GM18520 (cell line): ENCODE results near the gene BRD4.

Experiments
- ATAC-seq: cut with Tn5 transposase; IDR thresholded peaks from one replicate; pipeline ENCODE4 v1.9.1; 2021; ENCODE audit not compliant: unreplicated experiment

Gene BRD4

DNA sequence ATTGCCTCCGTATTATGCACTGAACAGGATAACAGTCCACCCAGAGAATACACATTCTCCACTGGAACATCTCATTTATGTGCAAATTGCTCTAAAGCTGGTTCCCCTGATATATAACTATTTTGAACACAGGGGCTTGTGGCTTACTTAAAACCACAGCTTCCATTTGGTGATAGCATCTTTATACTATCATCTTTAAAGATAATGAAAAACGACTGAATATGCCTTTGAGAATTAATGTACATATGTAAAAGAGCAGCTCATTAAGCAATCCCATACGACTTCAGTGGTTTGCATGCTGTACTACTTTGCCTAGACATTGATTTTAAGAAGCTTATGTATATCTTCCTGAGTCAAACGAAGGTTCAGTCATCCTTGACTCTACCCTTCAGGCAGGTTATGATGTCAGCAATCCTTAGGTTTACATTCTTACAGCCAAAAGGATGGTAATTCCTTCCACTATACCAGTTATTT, 40.8 kb downstream of the BRD4 start:
- no peak for ATAC-seq

DNA sequence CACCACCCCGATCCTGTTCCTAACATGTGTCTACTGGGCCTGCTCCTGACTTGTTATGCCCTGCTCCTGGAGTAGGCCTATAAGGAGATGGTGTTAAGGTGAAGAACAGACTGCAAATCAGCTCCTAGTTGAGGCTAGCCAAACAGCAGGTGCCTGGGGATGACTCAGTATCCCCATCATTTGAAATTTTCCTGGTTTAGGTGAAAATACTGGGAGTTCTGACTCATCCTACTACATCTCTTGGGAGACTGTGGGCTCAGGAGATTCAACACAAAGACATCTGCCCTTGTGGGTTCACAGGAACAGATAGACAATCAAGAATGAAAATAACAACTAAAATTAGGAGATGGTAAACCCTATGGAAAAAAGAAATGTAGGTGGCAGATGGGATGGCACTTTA, 41.2 kb downstream of the BRD4 start:
- no peak for ATAC-seq

DNA sequence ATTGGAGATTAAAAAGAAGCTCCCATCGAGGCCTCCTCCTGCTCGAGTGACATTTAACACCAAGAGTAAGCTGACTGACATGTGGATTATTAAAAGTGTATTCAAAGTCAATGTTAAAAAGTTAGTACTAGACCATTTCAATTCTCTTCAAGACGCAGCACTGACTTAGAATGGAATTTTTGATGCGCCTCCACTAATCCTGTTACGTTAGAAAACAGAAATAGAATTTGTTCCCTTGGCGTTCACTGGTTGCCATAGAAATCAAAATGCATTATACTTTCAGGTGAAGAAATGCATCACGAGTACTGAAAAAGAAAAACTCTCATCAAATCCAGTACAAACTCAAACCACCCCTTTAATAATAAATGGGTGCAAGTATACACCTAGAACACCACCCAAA, 42.2 kb downstream of the BRD4 start:
- ATAC-seq, result no peak

DNA sequence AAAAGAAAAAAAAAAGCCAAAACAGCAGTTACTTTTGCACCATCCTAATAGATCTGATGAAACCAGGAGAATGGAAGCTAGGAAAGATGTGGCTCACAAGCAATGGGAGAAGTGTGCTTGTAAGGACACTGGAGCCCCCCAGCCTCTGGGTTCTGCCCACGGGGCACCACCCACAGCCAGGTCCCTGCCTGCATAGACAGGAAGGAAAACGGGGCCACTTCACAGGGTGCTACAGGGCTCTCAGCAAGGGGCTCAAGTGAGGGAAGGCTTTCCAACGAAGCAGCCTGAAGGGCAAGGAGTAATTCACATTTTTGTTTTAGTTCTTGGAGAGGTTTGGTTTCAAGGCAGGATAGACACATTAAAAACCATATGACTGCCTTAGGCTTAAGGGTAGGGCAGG, 42.7 kb downstream of the BRD4 start:
- no peak for ATAC-seq

DNA sequence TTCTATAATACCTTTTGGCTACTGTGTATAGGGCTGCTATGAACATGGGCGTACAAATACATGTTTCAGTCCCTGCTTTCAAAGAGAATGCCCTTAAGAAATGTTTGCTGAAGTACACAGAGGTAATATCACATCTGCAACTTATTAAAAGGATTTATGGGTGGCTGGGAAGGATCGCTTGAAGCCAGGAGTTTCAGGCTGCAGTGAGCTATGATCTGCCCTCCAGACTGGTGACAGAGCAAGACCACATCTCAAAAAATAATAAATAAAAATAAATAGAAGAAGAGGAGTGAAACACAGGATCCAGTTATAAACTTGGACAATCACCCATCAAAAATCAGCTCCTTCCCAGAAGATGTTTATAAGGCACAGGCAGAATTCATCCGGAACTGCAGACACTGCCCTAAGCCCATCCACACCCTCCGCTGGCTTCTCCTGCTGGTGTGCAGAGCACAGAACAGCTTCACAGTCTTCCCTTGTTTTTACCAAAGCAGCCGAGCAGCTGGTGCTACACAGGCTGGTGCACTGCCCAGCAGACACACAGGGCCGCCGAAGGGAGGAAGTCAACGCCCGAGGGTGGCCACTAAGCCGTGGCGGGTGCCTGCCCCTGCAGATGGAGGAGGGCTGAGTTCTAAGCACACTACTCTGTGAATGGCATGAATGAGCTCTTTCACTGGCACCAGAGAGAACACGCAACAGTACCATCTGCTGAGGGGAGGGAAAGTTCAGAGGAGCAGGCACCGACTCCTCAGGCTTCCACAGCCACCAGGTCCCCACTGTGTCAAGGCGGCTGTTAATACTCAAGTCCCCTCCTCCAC, 44.0 kb downstream of the BRD4 start:
- no peak for ATAC-seq

DNA sequence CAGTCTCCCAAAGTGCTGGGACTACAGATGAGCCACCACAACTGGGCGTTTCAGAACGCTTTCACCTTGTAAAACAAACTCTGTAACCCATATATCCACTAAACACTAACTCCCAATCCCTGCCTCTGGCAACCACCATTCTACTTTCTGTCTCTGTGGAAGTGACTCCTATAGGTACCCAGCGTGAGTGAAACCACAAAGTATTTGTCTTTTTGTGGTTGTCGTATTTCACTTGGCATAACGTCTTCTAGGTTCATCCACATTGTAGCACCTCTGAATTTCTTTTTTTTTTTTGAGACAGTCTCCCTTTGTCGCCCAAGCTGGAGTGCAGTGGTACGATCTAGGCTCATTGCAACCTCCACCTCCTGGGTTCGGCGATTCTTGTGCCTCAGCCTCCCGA, 44.8 kb downstream of the BRD4 start:
- no peak for ATAC-seq

DNA sequence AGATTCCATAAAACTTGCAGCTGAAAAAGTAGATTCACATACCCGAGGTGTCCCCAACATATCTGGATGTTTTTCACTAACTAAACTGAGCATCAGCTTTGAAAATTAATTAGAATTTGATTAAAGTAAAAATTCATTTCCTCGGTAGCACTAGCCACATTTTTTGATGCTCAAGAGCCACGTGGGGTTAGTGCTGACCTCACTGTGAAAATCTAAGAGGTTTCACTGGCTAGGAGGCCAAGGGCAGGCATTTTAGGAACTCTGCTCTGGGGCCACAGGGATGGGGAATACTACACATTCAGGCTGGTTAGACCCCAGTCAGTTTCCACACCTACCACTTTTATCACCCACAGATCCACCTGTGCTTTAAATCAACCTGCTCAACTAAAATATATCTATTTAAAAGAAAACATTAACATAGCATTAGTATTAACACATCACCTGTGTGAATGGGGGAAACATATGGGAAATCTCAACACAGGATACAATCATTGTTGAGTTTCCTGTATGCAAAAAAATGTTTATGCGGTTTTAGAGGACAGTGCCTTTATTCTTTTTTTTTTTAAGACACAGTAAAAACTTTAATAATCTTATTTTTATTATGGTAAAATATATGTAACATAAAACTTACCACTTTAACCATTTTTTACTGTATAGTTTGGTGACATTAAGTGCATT, 45.5 kb downstream of the BRD4 start:
- no peak for ATAC-seq

DNA sequence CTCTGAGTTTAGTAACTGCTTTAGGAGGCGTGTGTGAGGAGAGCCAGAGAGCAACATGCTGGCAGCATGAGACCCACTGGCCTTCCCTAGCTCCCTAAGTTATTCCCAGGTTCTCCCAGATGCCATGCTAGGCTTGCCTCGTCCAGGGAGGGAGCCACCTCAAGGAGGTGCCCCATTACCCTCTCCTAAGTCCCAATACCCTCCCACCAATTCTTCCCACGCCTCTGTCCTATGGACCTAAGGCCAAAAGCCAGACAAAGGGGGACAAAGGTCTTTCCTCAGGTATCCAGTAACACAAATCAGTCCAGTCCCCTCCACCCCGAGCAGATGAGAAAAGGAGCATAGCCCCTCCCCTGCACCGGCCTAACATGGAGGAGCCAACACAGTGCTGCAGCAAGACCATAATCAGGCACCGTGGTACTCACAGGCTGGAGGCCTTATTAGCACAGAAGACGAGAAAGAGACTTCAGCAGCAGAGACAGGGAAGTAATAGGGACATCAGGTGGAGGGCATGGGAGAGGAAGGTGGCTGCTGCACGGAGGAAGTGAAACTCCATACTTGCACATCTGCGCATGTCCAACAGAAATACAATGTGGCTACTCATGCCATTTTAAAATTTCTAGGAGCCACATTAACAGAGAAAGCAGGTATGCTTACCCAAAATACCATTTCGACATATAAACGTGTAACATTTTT, 46.3 kb downstream of the BRD4 start:
- no peak for ATAC-seq

DNA sequence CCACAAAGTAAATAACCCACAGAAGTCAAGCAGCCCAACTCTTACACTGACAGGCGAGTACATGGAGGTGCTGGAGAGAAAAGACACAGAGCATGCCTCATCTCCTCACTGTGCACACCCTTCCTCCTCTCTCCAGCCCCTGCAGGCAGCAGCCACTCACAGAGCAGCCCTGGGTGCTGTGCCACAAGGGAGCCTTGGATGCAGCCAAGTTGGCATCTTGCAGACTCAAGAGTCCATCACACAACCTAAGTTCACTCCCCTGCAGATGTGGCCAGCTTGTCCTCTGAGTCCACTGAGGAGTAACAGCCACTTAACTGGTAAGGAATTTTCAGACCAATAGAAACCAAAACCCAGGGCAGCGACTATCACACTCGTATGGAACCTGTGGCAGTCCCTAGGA, 47.4 kb downstream of the BRD4 start:
- no peak for ATAC-seq

DNA sequence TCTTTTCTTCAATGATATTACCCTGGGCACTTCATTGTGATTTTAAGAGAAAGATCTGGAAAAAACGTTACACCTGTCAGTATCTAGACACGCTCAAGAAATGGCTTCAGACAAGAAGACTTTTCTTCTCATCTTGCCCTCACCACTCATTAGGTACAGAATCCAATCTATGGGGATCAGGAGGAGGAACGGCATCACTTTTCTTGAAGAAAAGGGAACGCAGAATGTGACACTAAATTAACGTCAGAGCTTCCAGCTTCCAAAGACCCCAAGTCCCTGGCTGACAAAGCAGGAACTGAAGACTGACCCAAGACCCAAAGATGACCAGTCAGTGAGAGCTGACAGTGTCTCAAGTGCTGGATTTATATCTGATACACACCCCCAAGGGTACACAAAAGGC, 48.2 kb downstream of the BRD4 start:
- ATAC-seq, result no peak

DNA sequence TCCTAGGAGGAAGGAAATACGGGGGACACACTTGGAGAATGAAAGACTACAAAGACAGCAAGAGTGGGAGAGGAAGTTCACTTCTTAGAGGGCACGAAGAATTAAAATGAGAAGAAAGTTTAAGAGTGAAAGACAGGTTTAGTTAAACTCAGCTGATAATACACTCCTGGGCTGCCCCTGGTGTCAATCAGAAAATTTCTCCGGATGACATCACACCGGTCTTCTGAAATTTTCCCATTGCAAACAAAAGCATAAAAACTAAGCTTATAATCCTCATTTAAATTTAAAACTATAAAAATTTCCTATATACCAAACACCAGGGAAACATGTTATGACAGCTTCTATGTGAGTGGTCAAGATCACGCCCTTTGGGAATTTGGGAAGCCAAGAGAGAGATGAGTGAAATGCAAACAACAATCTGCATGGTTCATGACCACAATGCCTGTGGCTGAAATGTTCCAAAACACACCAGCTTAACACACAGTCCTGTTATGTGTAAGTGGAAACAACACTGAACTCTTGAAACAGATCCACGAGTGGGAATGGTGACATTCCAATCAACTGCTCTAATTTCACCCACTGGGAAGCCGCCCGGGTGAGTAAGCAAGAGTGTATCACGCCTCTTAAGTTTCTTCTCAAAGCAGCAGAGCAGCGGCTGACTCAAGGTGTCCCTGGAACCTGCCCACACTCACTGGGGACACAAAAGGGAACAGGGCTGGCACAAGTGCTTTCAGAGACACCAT, 49.0 kb downstream of the BRD4 start:
- ATAC-seq, result no peak

DNA sequence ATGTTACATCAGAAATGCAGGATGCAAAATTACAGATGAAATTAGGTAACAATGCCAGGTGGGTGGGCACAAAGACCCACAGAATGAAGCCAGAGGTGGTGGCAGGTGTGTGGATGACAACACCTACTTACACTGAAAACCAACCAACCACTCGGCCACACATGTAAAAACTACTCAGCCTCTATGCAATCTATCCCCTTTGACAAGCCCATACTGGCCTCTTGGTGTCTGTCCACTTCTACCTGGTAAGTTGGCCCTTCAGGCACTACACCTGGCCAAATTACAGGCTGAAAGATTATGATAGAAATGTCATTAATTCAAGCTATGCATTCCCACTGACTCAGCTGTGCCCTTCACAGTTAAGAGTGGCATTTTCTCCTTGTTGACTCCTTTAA, 50.0 kb downstream of the BRD4 start:
- ATAC-seq, result no peak

DNA sequence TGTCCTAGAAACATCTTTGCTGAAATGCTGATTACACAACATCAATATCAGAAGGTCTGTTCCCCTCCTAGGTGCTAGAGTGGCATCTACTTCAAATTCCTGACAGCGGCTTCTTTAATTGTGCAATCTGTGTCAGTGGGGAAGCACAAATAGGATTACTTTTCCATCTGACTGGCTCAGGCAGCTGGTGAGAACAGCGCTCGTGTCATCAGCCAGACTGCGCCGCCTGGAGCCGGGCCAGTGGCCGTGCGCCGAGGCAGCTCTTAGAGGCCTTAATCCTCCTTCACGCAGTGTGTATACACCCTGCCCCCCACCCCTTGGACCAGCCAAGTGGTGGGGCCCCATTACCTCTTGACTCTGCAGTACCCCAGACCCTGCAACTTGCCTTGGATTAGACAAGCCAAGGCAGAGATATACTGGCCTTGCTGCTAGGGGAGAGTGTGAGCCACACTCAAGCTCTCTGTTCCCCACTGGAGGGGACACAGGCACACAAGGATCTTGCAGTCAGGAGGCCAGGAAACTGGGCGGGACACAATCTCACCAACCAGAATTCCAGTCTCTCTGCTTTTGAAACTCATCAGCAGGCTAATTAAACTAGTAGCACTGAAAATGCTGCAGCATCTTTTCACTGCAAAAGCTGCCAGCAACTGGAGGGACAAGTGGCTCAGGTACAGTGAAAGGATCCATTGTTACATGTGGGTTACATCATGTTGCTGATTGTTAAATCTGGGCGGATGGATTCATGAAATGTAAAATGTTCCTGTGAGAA, 51.2 kb downstream of the BRD4 start:
- ATAC-seq, result no peak

DNA sequence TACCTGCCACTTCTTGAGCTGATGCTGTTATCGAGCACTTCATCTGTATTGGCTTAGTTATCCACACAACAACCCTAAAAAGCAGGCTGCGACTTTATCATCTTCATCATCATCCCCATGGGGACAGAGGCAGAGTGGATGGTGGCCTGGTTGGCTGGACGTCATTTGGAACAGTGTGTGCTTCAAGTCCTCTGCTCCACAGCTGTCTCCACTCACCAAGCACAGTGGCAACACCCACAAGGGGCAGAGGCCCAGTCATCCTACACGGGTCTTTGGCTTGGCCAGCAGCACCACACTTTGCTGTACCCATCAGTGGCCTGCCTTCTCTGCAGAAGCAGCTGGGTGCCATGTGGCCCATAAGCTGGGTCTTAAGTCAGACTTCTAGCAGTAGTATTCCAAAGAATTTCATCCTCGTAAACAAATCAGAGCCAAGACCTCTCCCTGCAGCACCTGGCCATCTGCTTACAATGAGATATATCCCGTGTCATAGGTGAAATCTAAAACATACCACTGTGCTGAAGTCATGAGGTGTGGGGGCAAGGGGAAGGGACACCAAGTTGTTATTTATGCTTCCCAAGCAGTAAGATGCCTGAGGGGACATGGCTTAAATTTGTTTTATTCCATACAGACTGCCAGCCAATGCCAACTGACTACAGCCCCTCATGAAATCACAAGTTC, 52.2 kb downstream of the BRD4 start:
- ATAC-seq, result no peak

DNA sequence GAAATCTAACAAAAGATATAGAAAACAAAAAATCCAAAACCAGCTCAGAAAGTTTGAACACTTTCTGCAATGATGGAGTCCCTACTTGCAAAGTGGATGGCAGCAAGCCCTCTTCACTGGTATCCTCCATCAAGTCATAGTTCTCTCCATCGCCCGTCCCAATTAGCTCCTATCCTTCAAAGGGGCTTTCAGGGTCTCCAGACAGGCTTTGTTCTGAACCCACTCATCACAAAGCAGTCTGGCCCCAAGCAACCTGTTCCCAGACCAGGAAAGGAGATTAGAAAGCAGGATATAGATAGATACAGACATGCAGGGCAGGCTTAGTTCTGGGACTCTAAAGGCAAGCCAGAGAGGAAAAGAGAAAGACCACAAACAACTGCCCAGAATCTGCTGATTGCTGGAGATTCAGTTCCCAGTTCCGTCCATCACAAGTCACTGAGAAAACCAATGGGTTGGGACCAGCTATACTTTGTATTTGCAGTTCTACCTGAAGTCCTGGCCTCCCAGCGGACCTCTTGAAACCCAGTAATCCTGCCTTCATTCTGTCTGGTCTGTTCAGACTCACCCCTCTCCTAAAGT, 52.9 kb downstream of the BRD4 start:
- no peak for ATAC-seq

DNA sequence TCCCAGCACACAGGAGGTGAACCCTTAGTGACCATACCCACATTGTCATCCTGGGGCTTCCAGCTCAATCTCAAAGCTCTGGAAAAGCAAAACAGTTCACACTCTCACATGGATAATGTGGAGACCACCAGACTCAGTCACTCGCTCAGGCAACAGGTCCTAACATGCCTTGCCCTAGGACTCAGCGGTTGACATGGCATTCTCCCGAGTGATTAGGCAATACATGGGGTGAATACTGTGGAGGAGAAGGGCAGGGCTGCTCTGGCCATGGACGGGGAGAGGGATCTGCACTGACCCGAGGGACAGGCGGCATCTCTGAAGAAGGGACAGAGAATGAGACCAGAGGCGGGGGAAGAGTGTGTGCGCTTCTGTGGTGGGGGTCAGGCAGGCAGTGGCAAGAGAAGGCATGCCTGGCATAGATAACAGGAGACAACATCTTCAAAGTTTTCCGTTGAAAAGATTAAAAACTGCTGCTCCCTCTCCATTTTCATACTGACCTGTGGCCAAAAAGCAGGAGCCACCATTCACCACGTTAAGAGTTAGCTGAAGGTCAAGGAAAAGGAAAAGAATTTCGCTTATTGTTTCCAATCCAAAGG, 55.6 kb downstream of the BRD4 start:
- no peak for ATAC-seq

DNA sequence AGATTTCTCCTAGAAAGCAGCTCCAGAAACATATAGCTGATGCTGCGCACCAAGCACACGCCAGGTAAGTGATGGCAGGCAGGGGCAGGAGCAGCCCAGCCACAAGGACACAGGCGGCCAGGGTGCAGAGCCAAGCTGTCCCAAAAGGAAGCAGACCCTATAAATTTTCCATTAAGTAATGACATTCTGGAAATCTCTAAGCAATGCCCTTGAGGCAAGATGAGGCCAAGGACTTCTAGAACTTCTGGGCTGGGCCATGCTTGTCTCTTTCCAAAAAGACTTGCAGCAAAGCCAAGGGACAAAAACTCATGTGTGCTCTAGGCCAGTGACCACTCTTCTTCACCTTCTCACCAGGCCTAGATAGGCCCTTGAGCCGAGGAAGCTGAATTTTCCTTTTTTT, 57.9 kb downstream of the BRD4 start:
- no peak for ATAC-seq

DNA sequence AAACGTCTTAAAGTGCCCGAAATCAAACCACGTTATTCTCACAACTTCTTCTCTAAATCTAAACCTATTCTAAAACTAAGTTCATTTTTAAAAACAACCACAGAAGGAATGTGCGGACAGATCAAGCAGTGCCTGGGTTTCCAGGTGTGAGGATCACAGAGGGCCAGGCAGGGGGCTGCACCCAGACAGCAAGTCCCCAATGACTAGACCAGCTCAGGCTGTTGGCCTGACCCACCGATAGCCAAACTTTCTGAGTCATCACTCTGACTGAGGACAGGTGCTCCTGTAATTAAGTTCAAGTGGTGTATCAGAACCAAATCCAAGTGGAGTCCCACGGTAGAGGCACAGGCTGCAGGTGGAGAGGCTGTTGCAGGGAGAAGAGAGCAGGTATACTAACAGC, 62.5 kb downstream of the BRD4 start:
- ATAC-seq, result no peak

DNA sequence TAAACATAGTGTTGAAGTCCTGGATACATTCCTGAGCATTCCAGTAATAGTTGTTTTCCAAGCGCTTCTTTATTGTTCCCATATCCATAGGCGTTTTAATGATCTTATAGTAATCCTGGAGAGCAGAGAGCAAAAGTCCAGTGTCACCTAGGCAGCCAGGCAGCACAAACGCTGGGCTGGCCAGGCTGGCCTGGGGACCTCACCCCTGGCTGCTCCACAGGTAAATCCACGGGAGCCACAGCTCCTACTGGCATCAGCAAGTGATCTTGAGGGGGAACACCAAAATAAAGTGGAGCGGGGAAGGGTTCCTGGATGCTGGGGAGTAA, 63.4 kb downstream of the BRD4 start:
- ATAC-seq, result no peak
